ENCODE data around the gene CAPN1. TPM values are rescaled to one million over a fixed set of nuclear protein-coding genes. Genes with fewer than 3 reads are reported as not detected.
"Not testable (repeated sequence)": the region's sequence is repeated elsewhere in the genome, so short reads cannot be mapped to it uniquely, and the experiment has no call there.

Gene CAPN1
- total and polyA plus RNA-seq, 10 donors: 61.6 to 203 (median 145) TPM

GRCh38 chr11:65242389-65242788, 60.7 kb downstream of the CAPN1 start:
- 77 to 83% (median 78%) methylated on average over 6 of the region's 6 CpGs for WGBS, 5 donors
- Histone ChIP-seq H3K4me1 (no peaks in the 10 kb centered on the region), H3K4me3 (no peak overlapping the region), H3K27me3 (replicated peaks in 1 of 7) (no peaks in the 10 kb centered on the region), H3K9me3 (peaks cover 0 to 19% (median 11%) of the 10 kb centered on the region in 8 donors), H3K36me3 (no peaks in the 10 kb centered on the region), H3K27ac (no peak overlapping the region)
- intact Hi-C loops (cut with DNase I; ENCODE audit: low total_unique reads): no loop called here
- TF ChIP-seq POLR2AphosphoS5 (IDR thresholded peaks at IDR 0.05) (no peak), POLR2A (IDR thresholded peaks at IDR 0.05) (no peak), CTCF (IDR thresholded peaks at IDR 0.05 in 8 of 11, conservative IDR thresholded peaks at IDR 0.05 in 3 of 11) (no peak)
- no peak for DNase-seq

GRCh38 chr11:65243797-65244196, 62.1 kb downstream of the CAPN1 start:
- no peak for TF ChIP-seq POLR2AphosphoS5 (IDR thresholded peaks at IDR 0.05)
- Histone ChIP-seq H3K4me1 (no peaks in the 10 kb centered on the region), H3K4me3 (no peak overlapping the region), H3K27me3 (replicated peaks in 1 of 7) (no peaks in the 10 kb centered on the region), H3K9me3 (peaks cover 0 to 19% (median 11%) of the 10 kb centered on the region in 8 donors), H3K27ac (no peak overlapping the region), H3K36me3 (no peaks in the 10 kb centered on the region)
- WGBS, 5 donors: 72 to 76% (median 75%) methylated on average over 4 of the region's 4 CpGs
- intact Hi-C loops (cut with DNase I; ENCODE audit: low total_unique reads): no loop called here
- no peak for DNase-seq

DNA sequence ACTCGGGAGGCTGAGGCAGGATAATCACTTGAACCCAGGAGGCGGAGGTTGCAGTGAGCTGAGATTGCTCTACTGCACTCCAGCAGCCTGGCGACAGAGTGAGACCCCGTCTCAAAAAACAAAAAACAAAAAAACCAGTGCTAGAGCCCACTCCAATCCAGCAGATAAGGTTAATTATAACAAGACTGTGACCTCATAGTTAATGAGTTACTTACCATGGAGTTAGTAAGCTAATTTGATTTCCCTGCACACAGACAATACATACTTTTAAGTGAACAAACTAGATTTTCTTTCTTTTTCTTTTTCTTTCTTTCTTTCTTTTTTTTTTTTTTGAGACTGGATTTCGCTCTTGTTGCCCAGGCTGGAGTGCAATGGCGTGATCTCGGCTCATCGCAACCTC, 63.3 kb downstream of the CAPN1 start:
- WGBS, 5 donors: 91 to 96% (median 94%) methylated on average over 6 to 8 of the region's 8 CpGs
- H3K27me3 ChIP-seq (replicated peaks in 1 of 7); H3K27ac ChIP-seq; H3K4me1 ChIP-seq; H3K4me3 ChIP-seq; intact Hi-C loops (cut with DNase I; ENCODE audit: low total_unique reads); DNase-seq; H3K36me3 ChIP-seq: not testable (repeated sequence)
- peaks cover 0 to 19% (median 11%) of the 10 kb centered on the region in 8 donors for H3K9me3 ChIP-seq

DNA sequence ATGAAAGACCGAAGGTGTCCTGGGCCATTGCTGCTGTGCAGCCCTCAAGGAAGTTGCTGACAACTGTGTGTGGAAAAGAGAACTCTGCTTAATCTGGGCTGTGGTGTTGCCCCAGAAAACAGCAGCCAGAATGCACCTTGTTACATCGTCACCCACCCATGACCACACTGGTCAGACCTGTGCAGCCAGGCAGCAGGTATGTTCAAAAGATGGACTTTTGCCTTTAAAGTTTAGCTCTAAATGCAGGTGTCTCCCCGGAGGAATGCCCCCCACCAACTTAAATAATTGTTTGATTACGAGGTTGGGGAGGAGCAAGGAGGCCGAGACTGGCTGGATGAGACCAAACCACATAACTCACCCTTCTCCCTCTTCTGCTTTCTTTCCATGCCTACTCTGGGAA, 64.8 kb downstream of the CAPN1 start:
- no peaks in the 10 kb centered on the region for H3K4me1 ChIP-seq
- no peak overlapping the region for H3K27ac ChIP-seq
- H3K4me3 ChIP-seq: no peak overlapping the region
- DNase-seq: no peak
- WGBS, 5 donors: 79 to 92% (median 86%) methylated on average over 5 of the region's 5 CpGs
- no peaks in the 10 kb centered on the region for H3K27me3 ChIP-seq (replicated peaks in 1 of 7)
- H3K9me3 ChIP-seq: peaks cover 0 to 18% (median 11%) of the 10 kb centered on the region in 8 donors
- no peaks in the 10 kb centered on the region for H3K36me3 ChIP-seq
- intact Hi-C loops (cut with DNase I; ENCODE audit: low total_unique reads): no loop called here
- no peak for TF ChIP-seq POLR2AphosphoS5 (IDR thresholded peaks at IDR 0.05)
- no peak for TF ChIP-seq CTCF (IDR thresholded peaks at IDR 0.05 in 8 of 11, conservative IDR thresholded peaks at IDR 0.05 in 3 of 11)
- TF ChIP-seq POLR2A (IDR thresholded peaks at IDR 0.05): no peak

- 78 to 90% (median 81%) methylated on average over 8 to 9 of the region's 9 CpGs for WGBS, 5 donors
- H3K4me1 ChIP-seq, H3K9me3 ChIP-seq: not testable (repeated sequence)
These were observed 66.5 kb downstream of the CAPN1 start for GRCh38 chr11:65248184-65248710.

GRCh38 chr11:65251476-65251875, 69.7 kb downstream of the CAPN1 start:
- Histone ChIP-seq H3K36me3 (no peaks in the 10 kb centered on the region), H3K9me3 (no peaks in the 10 kb centered on the region), H3K4me3 (no peak overlapping the region), H3K27ac (no peak overlapping the region), H3K27me3 (replicated peaks in 1 of 7) (no peaks in the 10 kb centered on the region), H3K4me1 (no peaks in the 10 kb centered on the region)
- WGBS, 5 donors: 79 to 92% (median 86%) methylated on average over 9 of the region's 9 CpGs
- TF ChIP-seq CTCF (IDR thresholded peaks at IDR 0.05 in 8 of 11, conservative IDR thresholded peaks at IDR 0.05 in 3 of 11): no peak
- TF ChIP-seq POLR2AphosphoS5 (IDR thresholded peaks at IDR 0.05): no peak
- TF ChIP-seq POLR2A (IDR thresholded peaks at IDR 0.05): no peak
- DNase-seq: no peak
- intact Hi-C loops (cut with DNase I; ENCODE audit: low total_unique reads): loop anchor here (5.0 kb wide), 1 partner anchor 49 kb away; no protein-coding TSS in a partner anchor

More at GRCh38 chr11:65248184-65248710, 66.5 kb downstream of the CAPN1 start:
- H3K27ac ChIP-seq; H3K27me3 ChIP-seq (replicated peaks in 1 of 7); DNase-seq; H3K4me3 ChIP-seq; intact Hi-C loops (cut with DNase I; ENCODE audit: low total_unique reads); H3K36me3 ChIP-seq: not testable (repeated sequence)
